GM18499 (cell line): ENCODE data around the gene MCOLN3.
A peak's percentile ranks its signal among the peaks of the same experiment; 100 is the strongest.
"Not testable (repeated sequence)": the region's sequence is repeated elsewhere in the genome, so short reads cannot be mapped to it uniquely, and the experiment has no call there.

Experiments used
- ATAC-seq: cut with Tn5 transposase; IDR thresholded peaks from one replicate; pipeline ENCODE4 v1.9.1; 2021; ENCODE audit warnings: moderate number of reproducible peaks; ENCODE audit not compliant: insufficient read depth, unreplicated experiment

The MCOLN3 gene

DNA sequence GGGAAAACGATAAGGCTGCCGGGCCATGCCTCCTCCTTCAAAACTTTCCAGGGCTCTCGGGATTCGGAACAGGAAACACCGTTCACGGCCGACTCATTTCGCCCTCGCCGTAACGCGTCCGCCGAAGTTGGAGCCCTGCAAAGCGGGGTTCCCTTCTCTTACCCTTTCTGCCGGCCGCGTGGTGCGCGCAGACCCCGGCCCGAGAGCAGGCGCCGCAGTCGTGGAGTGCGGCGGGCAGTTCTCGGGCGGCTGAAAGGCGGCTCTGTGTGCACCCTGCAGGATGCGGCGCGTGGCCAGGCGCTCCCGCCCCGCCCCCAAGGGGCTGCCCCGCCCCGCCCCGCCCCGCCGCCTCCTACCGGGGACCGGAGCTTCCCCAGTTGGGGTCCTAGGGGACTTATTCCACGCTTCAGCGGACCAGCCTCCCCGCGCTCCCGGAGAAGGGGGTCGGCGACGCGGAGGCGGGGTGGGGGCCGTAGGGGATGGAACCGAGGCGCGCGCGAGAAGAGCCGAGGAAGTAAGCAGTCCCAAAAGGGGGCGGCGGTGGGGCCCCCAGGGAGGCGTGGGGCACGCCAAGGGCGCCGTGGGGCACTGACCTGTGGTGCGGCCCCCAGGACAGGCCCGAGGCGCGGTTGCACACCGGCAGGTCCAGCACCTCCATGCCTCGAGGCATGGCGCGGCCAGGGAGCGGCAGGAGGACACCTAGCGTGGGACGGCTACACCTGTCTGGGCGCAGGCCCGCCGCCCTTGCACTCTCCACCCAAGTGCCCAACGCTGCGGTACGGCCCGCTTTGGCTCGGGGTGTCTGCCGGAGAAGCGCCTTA lies 51.2 kb downstream of the MCOLN3 start, which contains the start of gene MCOLN2:
Gene MCOLN2, minus strand, starts transcription at position 268 of the 821 bp plus-strand sequence. Its CDS starts 241 bp downstream, at position 27.
- no peak for ATAC-seq

DNA sequence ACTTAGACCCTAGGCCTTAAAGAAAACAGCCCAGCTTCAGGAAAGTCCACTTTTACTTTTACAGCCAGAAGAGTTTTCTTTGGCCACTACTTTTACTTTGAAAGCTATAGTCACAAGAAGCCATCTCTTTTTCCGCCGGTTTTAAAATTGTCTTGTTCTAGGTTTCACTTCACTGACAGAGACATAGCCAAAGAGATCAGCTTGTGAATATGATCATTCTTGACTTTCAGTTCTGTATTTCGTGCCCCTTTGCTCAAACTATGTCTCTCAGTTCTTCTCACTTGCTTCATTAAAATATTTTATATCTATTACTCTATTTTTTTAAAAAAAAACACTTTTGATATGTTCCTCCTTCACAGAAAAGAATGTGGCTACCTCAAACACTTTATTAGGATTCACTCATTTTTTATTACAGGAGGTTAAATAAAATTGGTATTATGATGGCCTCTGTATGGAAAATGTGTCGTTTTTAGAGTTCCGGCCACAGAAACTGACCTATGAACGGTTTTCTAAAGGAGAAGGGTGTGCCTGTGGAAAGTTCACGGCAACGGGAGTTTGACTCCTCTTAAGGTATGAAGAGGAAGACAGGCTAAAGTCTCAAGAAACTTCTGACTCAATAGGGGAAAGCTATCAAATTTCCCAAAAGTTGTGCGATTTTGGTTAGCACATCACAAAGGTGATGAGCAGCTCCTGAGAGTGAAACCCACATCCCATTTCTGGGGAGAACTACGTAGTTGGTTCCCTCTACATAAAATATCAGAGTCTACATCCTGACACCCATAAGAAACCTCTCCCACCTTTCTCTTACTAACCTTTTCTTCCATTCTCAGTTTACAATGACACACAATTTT lies 52.6 kb downstream of the MCOLN3 start:
- peak; percentile 49 for ATAC-seq

DNA sequence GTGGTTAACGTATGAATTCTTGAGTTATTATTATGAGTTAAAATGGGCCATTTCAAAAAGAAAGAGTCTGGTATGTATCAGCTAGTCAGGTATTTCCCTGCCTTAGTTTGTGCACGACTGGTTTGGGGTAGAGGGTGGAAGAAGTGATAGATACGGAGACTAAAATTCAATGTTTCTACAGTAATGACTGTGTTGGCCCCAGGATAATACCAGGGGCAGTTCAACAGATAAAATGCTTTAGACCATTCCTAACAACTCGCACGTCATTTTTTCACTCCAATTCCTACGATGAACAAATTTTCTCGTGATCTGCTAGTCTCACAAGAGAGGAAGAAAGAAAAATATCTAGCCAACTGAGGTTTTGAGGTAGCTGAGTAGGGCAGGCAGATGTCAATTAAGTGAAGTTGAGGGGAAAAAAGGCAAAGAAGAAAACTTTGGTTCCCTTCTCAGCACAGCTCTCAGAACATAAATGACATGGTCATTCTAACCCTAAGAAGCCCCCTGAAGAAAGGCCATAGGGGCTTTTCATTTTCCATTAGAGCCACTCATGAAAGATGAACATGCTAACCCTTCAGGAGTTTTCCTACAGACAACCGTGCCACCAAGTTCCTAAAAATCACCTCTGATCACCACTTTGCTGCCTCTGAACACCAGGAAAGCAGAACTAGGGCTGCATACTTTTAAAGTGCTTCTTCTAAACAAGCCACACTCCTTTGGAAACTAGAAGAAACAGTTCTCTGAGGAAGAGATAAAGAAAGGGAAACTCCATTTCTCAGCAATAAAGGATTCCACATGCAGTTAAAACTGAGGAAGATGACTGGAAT lies 57.0 kb downstream of the MCOLN3 start:
- ATAC-seq: peak; percentile 27

DNA sequence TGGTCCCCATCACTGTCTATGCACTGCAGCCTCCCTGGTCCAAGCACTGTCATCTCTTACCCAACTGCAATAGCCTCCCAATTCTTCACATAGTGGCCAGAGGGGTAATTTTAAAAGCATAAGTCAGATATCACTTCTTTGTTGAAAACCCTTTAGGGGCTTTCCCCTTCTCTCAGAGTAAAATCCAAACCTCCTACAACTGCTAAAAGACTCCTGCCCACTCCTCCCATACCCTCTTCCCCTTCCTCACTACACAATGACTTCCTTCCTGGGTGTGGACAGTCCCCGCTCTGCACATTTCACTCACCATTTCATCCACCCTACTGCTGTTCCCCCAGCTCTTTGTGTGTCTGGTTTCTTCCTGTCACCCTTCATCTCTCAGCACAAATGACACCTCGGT lies 59.7 kb downstream of the MCOLN3 start:
- ATAC-seq: peak; percentile 48

DNA sequence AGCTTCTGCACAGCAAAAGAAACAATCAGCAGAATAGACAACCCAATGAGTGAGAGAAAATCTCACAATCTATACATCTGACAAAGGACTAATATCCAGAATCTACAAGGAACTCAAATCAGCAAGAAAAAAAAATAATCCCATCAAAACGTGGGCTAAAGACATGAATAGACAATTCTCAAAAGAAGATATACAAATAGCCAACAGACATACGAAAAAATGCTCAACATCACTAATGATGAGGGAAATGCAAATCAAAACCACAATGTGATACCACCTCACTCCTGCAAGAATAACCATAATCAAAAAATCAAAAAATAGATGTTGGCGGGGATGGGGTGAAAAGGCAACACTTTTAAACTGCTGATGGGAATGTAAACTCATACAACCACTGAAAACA lies 61.7 kb downstream of the MCOLN3 start:
- not testable (repeated sequence) for ATAC-seq

DNA sequence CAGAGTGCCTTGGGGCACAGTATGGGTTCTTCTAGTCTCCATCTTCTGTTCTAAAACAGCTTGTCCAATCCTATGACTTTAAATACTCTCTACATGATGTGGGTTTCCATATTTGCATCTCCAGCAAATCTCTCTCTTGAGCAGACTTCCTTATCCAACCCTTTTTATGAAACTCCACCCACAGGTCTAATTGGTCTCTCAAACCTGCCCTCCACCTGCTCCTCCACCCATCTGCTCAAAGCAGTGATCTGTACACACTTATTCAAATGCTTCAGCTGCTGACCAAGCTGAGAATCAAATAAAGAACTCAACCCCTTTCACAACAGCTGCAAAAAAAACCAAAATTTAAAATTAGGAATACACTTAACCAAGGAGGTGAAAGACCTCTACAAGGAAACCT lies 62.9 kb downstream of the MCOLN3 start:
- no peak for ATAC-seq

DNA sequence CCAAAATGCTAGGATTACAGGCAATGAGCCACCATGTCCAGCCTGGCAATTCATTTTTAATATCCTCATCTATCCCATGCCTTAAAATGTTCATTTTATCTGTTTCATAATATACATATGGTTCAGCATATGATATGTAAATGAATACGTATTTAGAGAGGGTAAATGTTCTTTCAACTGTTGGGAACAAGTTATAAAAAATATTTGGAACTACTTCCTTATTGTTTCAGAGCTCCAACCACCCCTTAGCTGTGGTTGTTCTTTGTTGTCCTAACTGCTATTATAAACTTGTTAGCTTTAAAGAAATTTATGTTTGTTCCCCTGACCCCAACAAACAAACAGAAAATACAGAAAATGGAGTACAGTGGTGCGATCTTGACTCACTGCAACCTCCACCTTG lies 65.9 kb downstream of the MCOLN3 start:
- ATAC-seq: no peak

DNA sequence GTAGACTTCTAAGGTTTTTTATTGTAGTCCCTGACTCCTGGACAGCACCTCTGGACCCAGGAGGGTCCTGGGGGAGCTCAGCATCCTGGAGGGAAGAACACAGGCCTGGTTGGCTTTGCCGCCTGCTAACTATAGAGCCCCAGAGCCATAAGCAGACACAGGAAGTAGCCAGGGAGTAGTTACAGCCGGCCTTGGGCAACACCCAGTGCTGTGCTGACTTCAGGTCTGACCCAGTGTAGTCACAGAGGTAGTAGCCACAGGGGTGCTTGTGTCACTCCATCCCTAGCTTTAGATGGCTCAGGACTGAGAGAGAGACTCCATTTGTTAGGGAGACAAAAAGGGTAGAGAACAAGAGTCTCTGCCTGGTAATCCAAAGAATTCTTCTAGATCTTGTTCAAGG lies 73.3 kb downstream of the MCOLN3 start:
- no peak for ATAC-seq

DNA sequence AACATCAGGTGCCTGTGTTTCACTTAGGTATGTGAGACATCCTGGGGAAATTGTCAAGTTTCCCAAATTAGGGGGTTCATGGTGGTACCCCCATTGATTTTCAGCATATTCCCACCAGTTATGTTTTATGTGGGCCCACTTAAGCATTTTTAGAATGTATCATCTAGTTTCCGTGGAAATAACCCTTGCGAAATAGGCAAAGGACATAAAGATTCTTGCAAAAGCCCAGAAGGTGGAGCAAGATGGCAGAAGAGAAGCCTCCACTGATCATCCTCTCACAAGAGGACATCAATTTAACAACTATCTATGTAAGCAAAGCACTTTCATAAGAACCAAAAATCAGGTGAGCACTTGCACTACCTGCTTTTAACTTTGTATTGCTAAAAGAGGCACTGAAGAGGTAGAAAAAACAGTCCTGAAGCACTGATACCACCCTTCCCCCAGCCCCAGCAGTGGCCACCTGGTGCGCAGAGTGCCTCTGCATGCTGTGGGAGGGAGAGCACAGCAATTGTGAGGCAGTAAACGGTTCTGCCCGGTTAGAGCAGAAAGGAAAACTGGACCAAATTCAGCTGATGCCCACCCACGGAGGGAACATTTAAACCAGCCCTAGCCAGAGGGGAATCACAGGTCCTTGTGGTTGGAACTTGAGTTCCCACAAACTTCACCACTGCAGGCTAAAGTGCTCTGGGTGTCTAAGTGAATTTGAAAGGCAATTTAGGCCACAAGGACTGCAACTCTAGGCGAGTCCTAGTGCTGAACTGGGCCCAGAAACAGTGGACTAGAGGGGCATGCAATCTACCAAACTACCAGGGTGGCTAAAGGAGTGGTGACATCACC lies 74.6 kb downstream of the MCOLN3 start:
- ATAC-seq: no peak

DNA sequence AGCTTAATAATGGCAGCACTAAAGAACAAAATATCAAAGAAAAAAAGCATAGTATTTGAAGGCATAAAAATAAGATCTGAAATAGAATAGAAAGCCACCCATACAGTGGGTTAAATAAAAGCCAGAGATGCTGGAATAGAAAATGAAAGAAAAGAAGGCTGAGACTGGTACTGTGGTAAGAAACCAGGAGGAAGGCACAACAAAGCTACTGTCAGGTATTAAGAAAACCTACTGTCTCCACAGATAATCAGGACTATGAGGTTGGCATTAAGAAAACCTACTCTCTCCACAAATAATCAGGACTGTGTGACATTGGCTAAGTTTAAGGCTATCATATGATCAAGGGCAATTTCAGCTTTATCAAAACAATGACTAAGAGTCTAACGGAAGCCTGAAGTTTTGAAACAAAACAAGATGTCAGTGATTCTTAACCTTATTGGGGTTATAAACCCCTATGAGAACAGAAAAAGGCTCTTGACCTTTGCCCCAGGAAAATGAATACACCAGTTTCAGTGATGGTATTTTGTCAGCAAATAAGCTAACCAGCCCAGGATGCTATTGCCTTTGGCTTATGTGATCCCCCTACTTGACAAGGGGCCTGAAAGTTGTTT lies 75.8 kb downstream of the MCOLN3 start:
- ATAC-seq: peak; percentile 27

DNA sequence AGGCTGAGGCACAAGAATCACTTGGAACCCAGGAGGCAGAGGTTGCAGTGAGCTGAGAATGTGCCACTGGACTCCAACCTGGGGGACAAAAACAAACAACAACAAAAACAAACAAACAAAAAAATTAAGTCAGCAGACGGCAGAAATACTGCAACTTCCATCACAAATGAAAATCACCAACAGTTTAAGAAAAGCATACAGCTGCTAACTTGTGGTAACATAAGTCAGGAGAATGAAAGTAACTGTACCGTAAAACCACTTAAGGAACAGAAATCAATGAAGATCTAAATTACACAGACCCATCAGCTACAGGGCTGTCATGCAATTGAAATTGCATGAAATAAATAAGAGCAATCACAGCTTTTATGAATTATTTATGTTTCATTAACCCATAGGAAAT lies 76.3 kb downstream of the MCOLN3 start:
- no peak for ATAC-seq

DNA sequence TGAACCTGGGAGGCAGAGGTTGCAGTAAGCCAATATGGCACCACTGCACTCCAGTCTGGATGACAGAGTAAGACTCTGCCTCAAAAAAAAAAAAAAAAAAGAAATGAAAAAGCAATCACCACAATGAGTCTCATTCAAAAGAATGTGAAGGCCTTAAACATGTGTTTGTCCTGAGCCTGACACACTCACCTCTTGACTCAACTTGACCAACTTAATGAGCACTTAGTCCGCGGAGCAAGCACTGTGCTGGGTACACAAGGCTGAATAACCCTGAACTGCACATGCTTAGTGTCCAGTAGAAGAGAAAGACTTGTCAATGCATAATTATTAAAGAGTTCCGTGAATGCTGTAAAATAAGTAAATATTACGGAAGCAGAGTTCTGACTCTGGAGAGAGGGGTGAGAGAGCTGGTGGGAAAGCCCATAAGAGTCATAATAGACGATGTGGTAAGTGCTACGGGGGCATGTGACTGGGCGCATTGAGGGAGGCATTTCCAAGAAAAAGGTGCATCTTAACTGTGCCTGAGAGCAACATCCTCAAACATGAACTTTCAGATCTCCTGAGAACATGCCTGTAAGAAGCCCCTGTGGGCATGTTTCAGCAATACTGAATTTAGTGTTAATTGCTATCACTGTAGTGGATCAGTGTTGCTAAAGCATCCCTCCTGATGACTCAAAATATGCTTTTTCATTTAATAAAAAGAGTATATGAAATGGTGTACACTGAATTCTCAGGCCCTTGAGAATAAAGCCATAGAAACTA lies 78.6 kb downstream of the MCOLN3 start:
- peak; percentile 37 for ATAC-seq

DNA sequence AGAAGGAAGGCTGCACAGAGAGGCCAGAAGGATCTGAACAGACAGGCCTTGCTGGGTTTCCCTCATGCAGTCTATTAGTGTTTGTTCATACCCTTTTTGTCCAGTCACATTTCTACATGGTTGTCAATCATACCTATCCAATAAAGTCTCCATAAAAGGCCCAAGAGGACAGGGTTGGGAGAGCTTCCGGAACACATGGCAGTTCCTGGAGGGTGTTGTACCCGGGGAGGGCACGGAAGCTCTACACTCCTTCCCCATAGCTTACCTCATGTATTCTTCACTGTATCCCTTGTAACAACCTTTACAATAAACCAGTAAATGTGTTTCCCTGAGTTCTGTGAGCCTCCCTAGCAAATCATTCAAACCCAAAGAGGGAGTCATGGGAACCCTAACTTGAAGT lies 79.4 kb downstream of the MCOLN3 start:
- no peak for ATAC-seq

DNA sequence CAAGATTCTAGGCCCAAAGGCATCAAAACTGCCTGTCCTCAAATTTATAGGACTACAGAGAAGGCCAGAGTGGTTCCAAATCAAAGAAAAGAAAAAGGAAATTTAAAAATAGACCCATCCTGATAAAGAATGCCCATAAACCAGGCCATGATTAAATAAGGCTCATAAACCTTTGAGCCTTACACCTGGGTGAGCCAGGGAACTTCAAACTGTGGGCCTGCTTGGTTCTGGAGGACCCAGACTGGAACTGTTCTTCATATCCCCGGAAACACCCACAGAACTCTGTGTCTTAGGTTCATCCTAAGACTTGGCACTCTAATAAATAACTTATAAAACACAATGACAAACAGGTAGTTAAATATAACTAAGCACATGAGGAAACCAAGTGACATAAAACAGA lies 80.2 kb downstream of the MCOLN3 start:
- no peak for ATAC-seq
